HepG2 (cell line): ENCODE data around the gene BICRA. TPM values are rescaled to one million over a fixed set of nuclear protein-coding genes. Genes with fewer than 3 reads are reported as not detected.

Source experiments
- AGO2 ChIP-seq: fragments of 200-400 bp; formaldehyde crosslinking; optimal IDR thresholded peaks from 2 replicates; pipeline ENCODE3; 2017; ENCODE audit warnings: mild to moderate bottlenecking, low read depth, low read length, moderate library complexity
- ARID4A ChIP-seq: sonication (generic); formaldehyde crosslinking; IDR thresholded peaks from 2 replicates; pipeline ENCODE4 v1.5.0; 2020; ENCODE audit warnings: mild to moderate bottlenecking, missing genetic modification reagents, borderline replicate concordance
- ASH2L ChIP-seq: fragments of 300-600, 200-600 bp; sonication (generic); IDR thresholded peaks from 2 replicates; pipeline ENCODE4 v1.7.0; 2017; ENCODE audit warnings: low read depth, mild to moderate bottlenecking, moderate library complexity, mixed read lengths, low read length; ENCODE audit not compliant: insufficient read length
- HMGXB4 ChIP-seq, 2 experiments: sonication (generic) in 1 of 2; formaldehyde crosslinking in 1 of 2; IDR thresholded peaks; 2 replicates each; pipeline versions ENCODE4 v1.4.0 to v1.6.1; 2018 to 2020; ENCODE audit warnings: missing genetic modification reagents in 2 of 2, borderline replicate concordance in 1 of 2, low read depth in 1 of 2, mild to moderate bottlenecking in 1 of 2, missing biosample characterization in 1 of 2
- JUN ChIP-seq: sonication (generic); formaldehyde crosslinking; IDR thresholded peaks from 2 replicates; pipeline ENCODE4 v1.4.0; 2020; ENCODE audit warnings: mild to moderate bottlenecking, missing genetic modification reagents
- POLR2AphosphoS5 ChIP-seq: IDR thresholded peaks from 2 replicates; pipeline ENCODE4 v1.6.1; 2012; ENCODE audit warnings: low read depth, low read length
- POLR2G ChIP-seq: fragments of 200-400 bp; formaldehyde crosslinking; IDR thresholded peaks from 2 replicates; pipeline ENCODE4 v1.6.1; 2018; ENCODE audit warnings: mild to moderate bottlenecking, low read depth, low read length, moderate library complexity
- RAD51 ChIP-seq: fragments of 450-650 bp; IDR thresholded peaks from 2 replicates; pipeline ENCODE4 v1.6.1; 2016; ENCODE audit warnings: borderline replicate concordance
- SIN3A ChIP-seq: IDR thresholded peaks from 2 replicates; pipeline ENCODE4 v1.6.1; 2011; ENCODE audit warnings: low read depth, mild to moderate bottlenecking, control low read depth, low read length, borderline replicate concordance
- SMAD1 ChIP-seq: sonication (generic); formaldehyde crosslinking; IDR thresholded peaks from 2 replicates; pipeline ENCODE4 v1.4.0; 2020; ENCODE audit warnings: missing genetic modification reagents, low read depth, mild to moderate bottlenecking, borderline replicate concordance
- TAF15 ChIP-seq: fragments of 200-400 bp; formaldehyde crosslinking; IDR thresholded peaks from one replicate; pipeline ENCODE4 v1.6.1; 2018; ENCODE audit warnings: mild to moderate bottlenecking, low read depth, low read length; ENCODE audit not compliant: poor library complexity, severe bottlenecking
- ZBTB37 ChIP-seq: sonication (generic); formaldehyde crosslinking; IDR thresholded peaks from 2 replicates; pipeline ENCODE4 v1.4.0; 2020; ENCODE audit warnings: mild to moderate bottlenecking, missing genetic modification reagents
- ZNF446 ChIP-seq: sonication (generic); formaldehyde crosslinking; IDR thresholded peaks from 2 replicates; pipeline ENCODE4 v1.5.0; 2020; ENCODE audit warnings: mild to moderate bottlenecking, missing genetic modification reagents
- ZNF747 ChIP-seq: sonication (generic); formaldehyde crosslinking; IDR thresholded peaks from 2 replicates; pipeline ENCODE4 v1.8.1; 2023; ENCODE audit warnings: missing genetic modification reagents, mild to moderate bottlenecking, borderline replicate concordance
- ZSCAN21 ChIP-seq: sonication (generic); formaldehyde crosslinking; IDR thresholded peaks from 2 replicates; pipeline ENCODE4 v1.8.0; 2022; ENCODE audit warnings: mild to moderate bottlenecking, missing genetic modification reagents, moderate library complexity, borderline replicate concordance
- polyA plus RNA-seq, 8 experiments: library from polyadenylated mRNA; depleted of rRNA in 3 of 8; stranded (reverse) in 7 of 8; unstranded in 1 of 8; fragments of >200 nt; fragmentation: Illumina TruSeq in 4 of 8; extraction: Trizol in 4 of 8; gene quantifications; 2 replicates each; pipeline versions ENCODE4 v1.2.1 to v1.2.3, GENCODE V29; 2011 to 2016; ENCODE audit warnings: low read depth in 4 of 8, missing spikeins in 1 of 8, mixed read lengths in 1 of 8; ENCODE audit not compliant: insufficient read depth in 1 of 8
- total RNA-seq, 5 experiments: library from RNA; depleted of rRNA; stranded (reverse); fragments of >200 nt; fragmentation: Illumina TruSeq; extraction: Trizol; gene quantifications; 2 replicates each; pipeline ENCODE4 v1.2.3, GENCODE V29; 2016; ENCODE audit warnings: low read depth in 1 of 5
- TF ChIP-seq, protein P1 (sequence below): sonication (generic); formaldehyde crosslinking; IDR thresholded peaks from 2 replicates; pipeline ENCODE4 v1.5.0; 2020; ENCODE audit warnings: mild to moderate bottlenecking, missing genetic modification reagents

BICRA gene
- total and polyA plus RNA-seq, 2 of the 13 experiments (the other 11 are each of a cell fraction or from before 2014, with no cell fraction given), result 0.55 to 0.71 TPM

DNA sequence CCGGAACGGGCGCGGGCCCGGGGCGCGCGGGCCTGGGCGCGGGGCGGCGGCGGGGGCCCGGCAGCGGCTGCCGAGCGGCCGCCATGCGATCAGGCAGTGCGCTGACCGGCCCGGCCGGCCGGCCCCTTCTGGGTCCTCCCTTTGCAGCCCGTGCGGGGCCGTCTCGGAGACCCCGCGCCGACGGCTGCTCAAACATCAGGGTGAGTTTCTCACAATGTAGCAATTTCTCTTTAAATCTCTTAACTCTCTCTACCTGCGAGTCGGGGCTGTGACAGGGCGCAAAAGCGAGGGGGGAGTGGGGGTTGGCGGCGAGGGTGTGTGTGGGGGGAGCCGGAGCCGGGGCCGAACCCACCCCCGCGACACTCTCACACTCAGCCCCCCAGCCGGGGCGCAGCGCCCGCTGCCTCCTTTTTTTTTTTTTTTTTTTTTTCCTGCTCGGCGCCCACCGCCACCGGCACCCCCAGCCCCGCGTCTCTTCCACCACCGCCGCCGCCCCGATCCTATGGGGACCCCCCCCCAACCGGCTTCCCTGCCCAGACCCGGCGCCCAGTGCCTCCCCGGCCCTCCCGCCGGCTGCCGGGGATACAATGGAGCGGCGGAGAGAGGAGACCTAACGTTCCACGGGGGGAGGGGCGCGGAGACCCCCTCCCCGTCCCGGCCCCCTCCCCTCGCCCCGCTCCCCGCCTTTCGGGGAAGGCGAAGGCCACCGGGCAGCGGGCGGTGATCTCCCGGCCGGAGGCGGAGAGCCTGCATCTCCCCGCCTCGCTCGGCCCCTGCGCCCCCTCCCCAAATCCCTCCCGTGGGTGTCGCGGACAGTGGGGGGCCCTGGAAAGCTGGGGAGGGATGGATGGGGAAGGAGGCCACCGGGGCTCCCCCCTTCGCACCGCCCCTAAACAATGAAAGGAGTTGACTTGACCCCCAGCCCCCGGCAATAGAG, at the start of gene BICRA (continued):
- 0 out of 2 replicates have a peak, but pooled peaks have one; percentile 10 for TF ChIP-seq ARID4A (CRISPR knock-in tag)
- peak; percentile 37 for TF ChIP-seq ASH2L
- TF ChIP-seq POLR2G, result peak; percentile 23; the same call in 1 of the 2 replicates
- peak; percentile 46; the same call in 1 of the 2 replicates for TF ChIP-seq POLR2AphosphoS5
- TF ChIP-seq ZSCAN21 (CRISPR knock-in tag), result no peak
- peak in 1 of 2 experiments; percentile 10; a peak in 2 of 4 replicates for TF ChIP-seq HMGXB4 (CRISPR knock-in tag; IDR thresholded peaks at IDR 0.05; ENCODE audit: borderline replicate concordance in 1 of 2, low read depth in 1 of 2)
- TF ChIP-seq, protein P1, sequence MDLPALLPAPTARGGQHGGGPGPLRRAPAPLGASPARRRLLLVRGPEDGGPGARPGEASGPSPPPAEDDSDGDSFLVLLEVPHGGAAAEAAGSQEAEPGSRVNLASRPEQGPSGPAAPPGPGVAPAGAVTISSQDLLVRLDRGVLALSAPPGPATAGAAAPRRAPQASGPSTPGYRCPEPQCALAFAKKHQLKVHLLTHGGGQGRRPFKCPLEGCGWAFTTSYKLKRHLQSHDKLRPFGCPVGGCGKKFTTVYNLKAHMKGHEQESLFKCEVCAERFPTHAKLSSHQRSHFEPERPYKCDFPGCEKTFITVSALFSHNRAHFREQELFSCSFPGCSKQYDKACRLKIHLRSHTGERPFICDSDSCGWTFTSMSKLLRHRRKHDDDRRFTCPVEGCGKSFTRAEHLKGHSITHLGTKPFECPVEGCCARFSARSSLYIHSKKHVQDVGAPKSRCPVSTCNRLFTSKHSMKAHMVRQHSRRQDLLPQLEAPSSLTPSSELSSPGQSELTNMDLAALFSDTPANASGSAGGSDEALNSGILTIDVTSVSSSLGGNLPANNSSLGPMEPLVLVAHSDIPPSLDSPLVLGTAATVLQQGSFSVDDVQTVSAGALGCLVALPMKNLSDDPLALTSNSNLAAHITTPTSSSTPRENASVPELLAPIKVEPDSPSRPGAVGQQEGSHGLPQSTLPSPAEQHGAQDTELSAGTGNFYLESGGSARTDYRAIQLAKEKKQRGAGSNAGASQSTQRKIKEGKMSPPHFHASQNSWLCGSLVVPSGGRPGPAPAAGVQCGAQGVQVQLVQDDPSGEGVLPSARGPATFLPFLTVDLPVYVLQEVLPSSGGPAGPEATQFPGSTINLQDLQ, result peak; percentile 100
- no peak for TF ChIP-seq SMAD1 (CRISPR knock-in tag)
- TF ChIP-seq TAF15, result no peak
- TF ChIP-seq RAD51, result no peak
- no peak for TF ChIP-seq AGO2
- TF ChIP-seq JUN, result no peak
- no peak for TF ChIP-seq ZBTB37 (CRISPR knock-in tag)
- no peak for TF ChIP-seq ZNF747
- TF ChIP-seq SIN3A, result 0 out of 2 replicates have a peak, but pooled peaks have one; percentile 47
- TF ChIP-seq ZNF446 (CRISPR knock-in tag), result 0 out of 2 replicates have a peak, but pooled peaks have one; percentile 7
